Mesenteric fat pad (tissue), 1 donor: Measurements from ENCODE around the gene DPEP2. TPM values are rescaled to one million over a fixed set of nuclear protein-coding genes. Genes with fewer than 3 reads are reported as not detected.
"Not testable (repeated sequence)": the region's sequence is repeated elsewhere in the genome, so short reads cannot be mapped to it uniquely, and the experiment has no call there.

Experiments used
- DNase-seq: peaks from one replicate; pipeline ENCODE4 v3.0.0-alpha.2; 2020; ENCODE audit warnings: low spot score
- long read RNA-seq: library from polyadenylated mRNA; unstranded; transcript quantifications from one replicate; pipeline ENCODE4 v2.0.0, GENCODE V29; 2020
- total RNA-seq: library from RNA; stranded (reverse); fragmentation: NEBNext Ultra II Directional; extraction: Animal tissue kit (Norgen Biotek cat#: 25700); gene quantifications from one replicate; pipeline ENCODE4 v1.2.1, GENCODE V29; 2021
- donor health status: DM: yes; HTN: yes; CAD: no.

The DPEP2 gene, protein sequence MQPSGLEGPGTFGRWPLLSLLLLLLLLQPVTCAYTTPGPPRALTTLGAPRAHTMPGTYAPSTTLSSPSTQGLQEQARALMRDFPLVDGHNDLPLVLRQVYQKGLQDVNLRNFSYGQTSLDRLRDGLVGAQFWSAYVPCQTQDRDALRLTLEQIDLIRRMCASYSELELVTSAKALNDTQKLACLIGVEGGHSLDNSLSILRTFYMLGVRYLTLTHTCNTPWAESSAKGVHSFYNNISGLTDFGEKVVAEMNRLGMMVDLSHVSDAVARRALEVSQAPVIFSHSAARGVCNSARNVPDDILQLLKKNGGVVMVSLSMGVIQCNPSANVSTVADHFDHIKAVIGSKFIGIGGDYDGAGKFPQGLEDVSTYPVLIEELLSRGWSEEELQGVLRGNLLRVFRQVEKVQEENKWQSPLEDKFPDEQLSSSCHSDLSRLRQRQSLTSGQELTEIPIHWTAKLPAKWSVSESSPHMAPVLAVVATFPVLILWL
- total RNA-seq: 1.5 TPM
- long read RNA-seq, partial matches to known transcripts: 0 of 9 reads
- long read RNA-seq, other reads (novel, unspliced or antisense): 9 of 9 reads

DNA sequence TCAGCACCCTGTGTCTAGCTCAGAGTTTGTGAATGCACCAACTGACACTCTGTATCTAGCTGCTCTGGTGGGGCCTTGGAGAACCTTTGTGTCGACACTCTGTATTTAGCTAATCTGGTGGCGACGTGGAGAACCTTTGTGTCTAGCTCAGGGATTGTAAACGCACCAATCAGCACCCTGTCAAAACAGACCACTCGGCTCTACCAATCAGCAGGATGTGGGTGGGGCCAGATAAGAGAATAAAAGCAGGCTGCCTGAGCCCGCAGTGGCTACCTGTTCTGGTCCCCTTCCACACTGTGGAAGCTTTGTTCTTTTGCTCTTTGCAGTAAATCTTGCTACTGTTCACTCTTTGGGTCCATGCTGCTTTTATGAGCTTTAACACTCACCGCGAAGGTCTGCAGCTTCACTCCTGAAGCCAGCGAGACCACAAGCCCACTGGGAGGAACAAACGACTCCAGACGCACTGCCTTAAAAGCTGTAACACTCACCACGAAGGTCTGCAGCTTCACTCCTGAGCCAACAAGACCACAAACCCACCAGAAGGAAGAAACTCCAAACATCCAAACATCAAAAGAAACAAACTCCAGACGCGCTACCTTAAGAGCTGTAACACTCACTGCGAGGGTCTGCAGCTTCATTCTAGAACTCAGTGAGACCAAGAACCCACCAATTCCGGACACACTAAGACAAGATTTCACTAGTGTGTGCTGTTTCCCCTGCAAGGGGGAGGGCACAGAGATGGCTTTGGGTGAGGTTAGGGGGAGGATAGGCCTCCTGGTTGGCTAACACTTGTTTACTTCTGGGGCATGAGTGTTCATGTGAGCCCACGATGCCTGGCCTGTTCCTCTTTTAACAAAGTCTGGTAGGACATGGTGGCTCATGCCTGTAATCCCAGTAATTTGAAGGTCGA, at the start of gene DPEP2:
TSS of gene DPEP2 (minus strand) at position 706 of the 910 bp plus-strand sequence. CDS start 6,272 bp downstream, outside the sequence.
- not testable (repeated sequence) for DNase-seq

GRCh38 chr16:68047987-68048386, 48.7 kb upstream of the DPEP2 start:
- no peak for DNase-seq

GRCh38 chr16:68046106-68046505, 46.8 kb upstream of the DPEP2 start:
- no peak for DNase-seq

- DNase-seq: no peak
Observed at GRCh38 chr16:68041783-68042182, 42.5 kb upstream of the DPEP2 start.

DNA sequence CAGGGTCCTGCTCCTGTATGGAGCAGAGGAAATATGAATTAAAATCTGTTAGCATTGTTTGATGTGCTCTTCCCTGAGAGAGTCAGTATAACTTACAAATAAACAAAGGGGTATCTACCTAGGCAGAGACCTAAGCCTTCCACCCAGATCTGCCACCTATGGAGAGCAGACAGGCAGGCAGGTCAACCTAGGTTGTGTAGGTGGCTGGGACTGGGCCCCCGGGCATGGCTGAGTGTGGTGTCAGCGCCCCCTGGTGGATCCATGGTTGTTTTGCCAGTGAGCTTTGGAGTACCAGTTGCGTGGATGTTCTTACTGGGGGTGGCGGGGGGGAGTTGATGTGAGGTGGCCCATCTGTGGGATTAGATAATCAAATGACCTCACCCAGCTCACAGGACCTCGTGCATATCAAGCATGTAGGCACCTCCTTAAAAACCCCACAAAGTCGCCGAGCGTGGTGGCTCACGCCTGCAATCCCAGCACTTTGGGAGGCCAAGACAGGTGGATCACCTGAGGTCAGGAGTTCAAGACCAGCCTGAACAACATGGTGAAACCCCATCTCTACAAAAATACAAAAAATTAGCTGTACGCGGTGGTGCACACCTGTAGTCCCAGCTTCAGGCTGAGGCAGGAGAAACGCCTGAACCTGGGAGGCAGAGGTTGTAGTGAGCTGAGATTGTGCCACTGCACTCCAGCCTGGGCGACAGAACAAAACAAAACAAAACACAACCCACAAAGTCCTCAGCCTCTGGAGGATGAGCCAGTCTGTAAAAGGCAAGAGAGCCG, 41.4 kb upstream of the DPEP2 start:
- no peak for DNase-seq

DNA sequence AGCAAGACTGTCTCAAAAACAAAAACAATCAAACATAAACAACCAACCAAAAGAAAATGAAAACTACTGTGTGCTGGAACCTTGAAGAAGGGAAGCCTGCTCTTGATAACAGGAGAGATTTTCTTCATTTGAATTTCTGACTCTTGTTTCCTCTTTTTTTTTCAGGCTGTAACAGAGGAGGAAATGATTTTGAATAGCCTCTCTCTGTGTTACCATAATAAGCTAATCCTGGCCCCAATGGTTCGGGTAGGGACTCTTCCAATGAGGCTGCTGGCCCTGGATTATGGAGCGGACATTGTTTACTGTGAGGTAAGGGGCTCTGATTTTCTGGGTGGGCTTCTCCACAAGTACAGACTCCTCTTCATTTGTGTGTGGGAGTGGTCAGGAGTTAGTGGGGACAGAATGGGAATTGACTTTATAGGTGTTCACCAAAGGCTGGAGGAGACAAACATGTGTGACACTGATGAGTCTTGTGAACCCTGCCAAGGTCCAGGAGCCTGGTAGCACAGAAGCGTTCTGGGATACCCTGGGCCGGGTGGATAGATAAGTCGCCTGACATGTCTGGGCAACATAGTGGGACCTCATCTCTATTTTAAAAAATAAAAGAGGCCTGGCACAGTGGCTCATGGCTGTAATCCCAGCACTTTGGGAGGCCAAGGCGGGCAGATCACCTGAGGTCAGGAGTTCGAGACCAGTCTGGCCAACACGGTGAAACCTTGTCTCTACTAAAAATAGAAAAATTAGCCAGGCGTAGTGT, 38.7 kb upstream of the DPEP2 start:
- DNase-seq: no peak

DNA sequence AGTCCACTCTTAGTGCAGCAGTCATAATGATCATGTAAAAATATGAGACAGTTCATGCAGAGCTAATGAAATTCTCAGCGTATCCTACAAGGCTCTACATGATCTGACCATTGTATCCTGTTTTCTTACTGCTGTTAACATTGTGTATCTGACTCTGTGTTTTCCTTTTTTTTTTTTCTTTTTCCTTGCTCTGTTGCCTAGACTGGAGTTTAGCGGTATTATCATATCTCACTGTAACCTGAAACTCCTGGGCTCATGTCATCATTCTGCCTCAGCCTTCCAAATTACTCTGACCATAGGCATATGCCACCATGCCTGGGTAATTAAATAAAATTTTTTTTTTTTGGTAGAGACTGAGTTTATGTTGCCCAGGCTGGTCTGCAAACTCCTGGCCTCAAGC, 35.9 kb upstream of the DPEP2 start:
- DNase-seq: no peak

DNA sequence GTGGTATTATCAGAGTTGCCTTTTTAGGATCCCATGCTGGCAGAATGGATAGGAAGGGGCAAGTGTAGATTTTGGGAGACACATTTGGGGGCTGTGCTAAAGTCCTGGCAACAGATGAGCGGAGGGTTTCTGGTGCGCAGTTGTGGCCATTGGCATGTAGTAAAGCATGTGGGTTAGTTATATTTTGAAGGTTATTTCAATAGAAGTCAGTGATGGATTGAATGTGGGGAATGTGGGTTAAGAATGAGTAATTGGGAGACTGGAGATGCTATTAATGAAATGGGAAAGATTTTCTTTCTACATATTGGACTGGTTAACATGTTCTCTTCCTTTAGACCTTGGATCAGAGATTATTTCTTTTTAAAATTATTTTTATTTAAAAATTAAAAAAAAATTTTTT, 33.8 kb upstream of the DPEP2 start:
- DNase-seq: no peak

GRCh38 chr16:68031951-68032350, 32.7 kb upstream of the DPEP2 start:
- no peak for DNase-seq

GRCh38 chr16:68030108-68030507, 30.8 kb upstream of the DPEP2 start:
- DNase-seq: not testable (repeated sequence)

GRCh38 chr16:68028996-68029395, 29.7 kb upstream of the DPEP2 start:
- no peak for DNase-seq

DNA sequence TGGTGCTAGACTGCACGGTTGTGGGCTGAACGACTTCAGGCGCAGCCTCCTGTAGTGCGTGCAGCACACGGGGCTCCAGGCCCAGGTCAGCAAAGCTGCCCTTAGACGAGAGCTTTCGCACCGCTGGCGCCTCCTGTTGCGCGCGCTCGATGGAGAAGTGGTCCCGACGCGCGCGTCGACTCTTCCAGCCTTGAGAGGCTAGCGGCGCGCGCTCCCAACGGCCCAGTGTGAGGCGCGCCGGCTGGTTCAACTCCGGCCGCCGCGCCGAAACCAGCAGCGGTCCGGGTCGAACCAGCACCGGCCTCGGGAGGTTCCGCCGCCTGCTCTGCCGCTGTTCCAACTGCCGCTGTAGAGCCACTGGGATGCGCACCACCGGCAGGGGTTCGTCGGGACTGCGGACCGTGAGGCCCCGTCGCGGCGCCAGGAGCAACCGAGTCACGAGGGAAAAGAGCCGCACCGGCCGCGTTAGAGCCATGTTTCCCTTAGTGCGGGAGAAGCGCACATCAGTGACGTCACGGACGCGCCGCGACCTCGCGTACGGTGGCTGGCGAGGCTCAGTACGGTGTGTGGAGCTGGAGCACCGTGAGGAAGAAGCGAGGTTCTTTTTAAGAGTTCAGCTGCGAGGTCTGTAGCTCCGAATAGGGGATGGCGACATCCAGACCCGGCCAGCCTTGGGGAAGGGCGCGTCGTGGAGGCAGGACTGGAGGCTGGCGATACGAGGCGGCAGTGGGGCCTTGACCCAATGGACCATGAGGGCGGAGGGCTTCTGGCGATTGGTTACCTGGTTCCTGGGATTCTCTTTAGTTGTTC, 23.6 kb upstream of the DPEP2 start, which contains the start of the genes DDX28 and DUS2:
TSS of gene DDX28 (minus strand) at position 505 of the 810 bp plus-strand sequence. CDS start at position 475, 30 bp downstream.
TSS of gene DUS2 (plus strand) at position 557 of the 810 bp plus-strand sequence. CDS start 14,740 bp downstream, outside the sequence.
- peak; percentile 99 for DNase-seq

DNA sequence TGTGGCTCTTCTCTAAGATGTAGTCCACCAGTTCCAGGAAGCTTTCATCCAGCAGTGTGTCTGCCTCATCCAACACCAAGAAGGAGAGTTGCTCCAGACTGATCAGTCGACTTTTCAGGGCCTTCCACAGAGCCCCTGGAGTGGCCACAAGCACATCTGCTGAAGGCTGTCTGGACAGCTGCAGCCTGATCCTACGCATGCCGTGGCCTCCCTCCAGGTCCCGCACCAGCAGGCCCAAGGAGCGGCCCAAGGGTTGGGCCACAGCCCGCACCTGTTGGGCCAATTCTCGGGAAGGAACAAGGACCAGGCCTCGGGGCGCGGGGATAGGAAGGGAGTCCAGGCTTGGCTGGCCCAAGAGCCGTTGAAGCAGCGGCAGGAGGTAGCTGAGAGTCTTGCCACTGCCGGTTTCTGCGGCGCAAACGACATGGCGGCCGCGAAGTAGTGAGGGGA, 23.0 kb upstream of the DPEP2 start:
- no peak for DNase-seq

- no peak for DNase-seq
Observed at GRCh38 chr16:68021490-68021889, 22.2 kb upstream of the DPEP2 start.

GRCh38 chr16:68019167-68019680, 19.9 kb upstream of the DPEP2 start:
- no peak for DNase-seq

DNA sequence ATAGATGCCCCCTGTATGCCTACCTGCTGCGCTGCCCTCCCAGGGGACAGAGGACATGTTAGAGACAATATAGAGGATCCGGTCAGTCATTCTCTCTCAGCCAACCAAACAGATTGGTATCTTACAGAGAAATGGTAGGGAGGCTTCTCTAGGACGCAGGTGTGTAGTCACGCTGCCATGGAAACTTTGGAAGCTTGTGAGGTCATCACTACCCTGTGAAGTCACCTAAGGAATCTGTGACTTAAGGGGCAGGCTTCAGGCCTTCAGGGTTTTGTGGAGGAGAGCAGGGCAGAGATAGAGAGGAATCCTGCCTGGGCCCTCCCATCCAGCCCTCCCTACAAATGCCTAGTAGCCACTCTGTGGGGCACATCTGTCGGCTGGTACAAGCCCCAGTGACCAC, 16.4 kb upstream of the DPEP2 start, which contains the start of gene DPEP2NB:
TSS of gene DPEP2NB (minus strand) at position 231 of the 400 bp plus-strand sequence. CDS start at position 90, 141 bp downstream.
- DNase-seq: no peak

GRCh38 chr16:68013440-68013839, 14.2 kb upstream of the DPEP2 start:
- DNase-seq: no peak

- DNase-seq: not testable (repeated sequence)
Observed at GRCh38 chr16:68009872-68010271, 10.6 kb upstream of the DPEP2 start.
